ENCODE measurements around the gene XIRP2.
A peak's percentile ranks its signal among the peaks of the same experiment; 100 is the strongest.

Gene XIRP2

GRCh38 chr2:166870346-166870745 lies 17.9 kb upstream of the XIRP2 start:
- TF ChIP-seq CTCF (IDR thresholded peaks at IDR 0.05; ENCODE audit: control insufficient read depth, extremely low read depth, insufficient read depth), result no peak

GRCh38 chr2:166881177-166881576 lies 7.1 kb upstream of the XIRP2 start:
- no peak for DNase-seq (ENCODE audit: low read depth)
- no peak for TF ChIP-seq CTCF (IDR thresholded peaks at IDR 0.05; ENCODE audit: control insufficient read depth, extremely low read depth, insufficient read depth)
- no peak overlapping the region for H3K4me3 ChIP-seq (ENCODE audit: low read depth, low read length)

More at GRCh38 chr2:166870346-166870745, 17.9 kb upstream of the XIRP2 start:
- no peak for DNase-seq (ENCODE audit: low read depth)
- no peak overlapping the region for H3K4me3 ChIP-seq (ENCODE audit: low read depth, low read length)

GRCh38 chr2:166882851-166883250 lies 5.4 kb upstream of the XIRP2 start:
- DNase-seq (ENCODE audit: low read depth), result no peak
- H3K4me3 ChIP-seq (ENCODE audit: low read depth, low read length), result no peak overlapping the region

GRCh38 chr2:166891727-166892126 lies 3.4 kb downstream of the XIRP2 start:
- peak; percentile 41 for DNase-seq (ENCODE audit: low read depth)
- no peak for TF ChIP-seq CTCF (IDR thresholded peaks at IDR 0.05; ENCODE audit: control insufficient read depth, extremely low read depth, insufficient read depth)

More at GRCh38 chr2:166882851-166883250, 5.4 kb upstream of the XIRP2 start:
- TF ChIP-seq CTCF (IDR thresholded peaks at IDR 0.05; ENCODE audit: control insufficient read depth, extremely low read depth, insufficient read depth), result no peak

GRCh38 chr2:166892397-166892796 lies 4.1 kb downstream of the XIRP2 start:
- DNase-seq (ENCODE audit: low read depth), result no peak
- H3K4me3 ChIP-seq (ENCODE audit: low read depth, low read length), result no peak overlapping the region
- TF ChIP-seq CTCF (IDR thresholded peaks at IDR 0.05; ENCODE audit: control insufficient read depth, extremely low read depth, insufficient read depth), result no peak

More at GRCh38 chr2:166891727-166892126, 3.4 kb downstream of the XIRP2 start:
- H3K4me3 ChIP-seq (ENCODE audit: low read depth, low read length), result no peak overlapping the region

- H3K4me3 ChIP-seq (ENCODE audit: low read depth, low read length), result no peak overlapping the region
- DNase-seq (ENCODE audit: low read depth), result no peak
- 0 out of 2 replicates have a peak, but pooled peaks have one; percentile 7 for TF ChIP-seq CTCF (IDR thresholded peaks at IDR 0.05; ENCODE audit: control insufficient read depth, extremely low read depth, insufficient read depth)
Measured at GRCh38 chr2:166895243-166895642, 7.0 kb downstream of the XIRP2 start.

- no peak for DNase-seq (ENCODE audit: low read depth)
- H3K4me3 ChIP-seq (ENCODE audit: low read depth, low read length), result no peak overlapping the region
- TF ChIP-seq CTCF (IDR thresholded peaks at IDR 0.05; ENCODE audit: control insufficient read depth, extremely low read depth, insufficient read depth), result no peak
Measured at GRCh38 chr2:166897666-166898065, 9.4 kb downstream of the XIRP2 start.

Measured in LNCaP clone FGC (cell line).